ENCODE data around the gene CFAP157. TPM values are rescaled to one million over a fixed set of nuclear protein-coding genes. Genes with fewer than 3 reads are reported as not detected.
A peak's percentile ranks its signal among the peaks of the same experiment; 100 is the strongest.

Gene CFAP157
- total and polyA plus RNA-seq, 2 donors from 2014 or later = 0.41 to 2.9 TPM

DNA sequence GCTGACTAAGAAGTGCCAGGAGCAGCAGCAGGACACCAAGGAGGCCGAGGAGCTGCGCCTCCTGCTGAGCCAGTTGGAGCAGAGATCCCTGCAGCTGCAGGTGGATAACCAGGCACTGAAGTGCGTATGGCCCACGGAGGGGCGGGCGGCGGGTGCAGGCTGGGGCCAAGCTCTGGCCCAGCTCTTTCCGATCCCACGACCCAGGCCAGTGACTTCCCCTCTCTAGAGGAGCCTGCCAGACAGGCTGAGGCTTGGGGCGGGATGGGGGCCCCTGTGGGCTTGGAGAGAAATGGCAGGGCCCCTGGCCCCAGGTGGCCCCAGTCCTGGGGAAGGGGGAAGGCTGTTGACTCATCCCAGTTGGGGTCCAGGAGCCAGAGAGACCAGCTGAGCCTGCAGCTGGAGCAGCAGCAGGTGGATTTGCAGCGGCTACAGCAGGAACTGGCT, 5.1 kb downstream of the CFAP157 start:
- Histone ChIP-seq H3K9me3 (ENCODE audit: control insufficient read depth in 2 of 3, insufficient read depth in 1 of 3, low read length in 3 of 3) (no peaks in the 10 kb centered on the region), H3K27me3 (ENCODE audit: control insufficient read depth, insufficient read depth, low read length) (no peaks in the 10 kb centered on the region), H3K4me1 (ENCODE audit: control insufficient read depth in 2 of 3, insufficient read depth in 2 of 3, low read depth in 1 of 3, low read length in 3 of 3) (peaks cover 0 to 12% (median 3%) of the 10 kb centered on the region in 3 donors), H3K36me3 (ENCODE audit: control insufficient read depth in 2 of 3, insufficient read depth in 3 of 3, low read length in 3 of 3) (no peaks in the 10 kb centered on the region), H3K9ac (ENCODE audit: low read length in 3 of 3) (no peak overlapping the region), H3K4me3 (ENCODE audit: low read length in 3 of 3) (no peak overlapping the region), H3K27ac (ENCODE audit: low read depth in 2 of 2, low read length in 2 of 2) (no peak overlapping the region)
- intact Hi-C loops (cut with DNase I) = no loop called here
- TF ChIP-seq, protein P1, sequence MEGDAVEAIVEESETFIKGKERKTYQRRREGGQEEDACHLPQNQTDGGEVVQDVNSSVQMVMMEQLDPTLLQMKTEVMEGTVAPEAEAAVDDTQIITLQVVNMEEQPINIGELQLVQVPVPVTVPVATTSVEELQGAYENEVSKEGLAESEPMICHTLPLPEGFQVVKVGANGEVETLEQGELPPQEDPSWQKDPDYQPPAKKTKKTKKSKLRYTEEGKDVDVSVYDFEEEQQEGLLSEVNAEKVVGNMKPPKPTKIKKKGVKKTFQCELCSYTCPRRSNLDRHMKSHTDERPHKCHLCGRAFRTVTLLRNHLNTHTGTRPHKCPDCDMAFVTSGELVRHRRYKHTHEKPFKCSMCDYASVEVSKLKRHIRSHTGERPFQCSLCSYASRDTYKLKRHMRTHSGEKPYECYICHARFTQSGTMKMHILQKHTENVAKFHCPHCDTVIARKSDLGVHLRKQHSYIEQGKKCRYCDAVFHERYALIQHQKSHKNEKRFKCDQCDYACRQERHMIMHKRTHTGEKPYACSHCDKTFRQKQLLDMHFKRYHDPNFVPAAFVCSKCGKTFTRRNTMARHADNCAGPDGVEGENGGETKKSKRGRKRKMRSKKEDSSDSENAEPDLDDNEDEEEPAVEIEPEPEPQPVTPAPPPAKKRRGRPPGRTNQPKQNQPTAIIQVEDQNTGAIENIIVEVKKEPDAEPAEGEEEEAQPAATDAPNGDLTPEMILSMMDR (IDR thresholded peaks at IDR 0.05; ENCODE audit: borderline replicate concordance, extremely low read depth, insufficient read depth) = no peak
- no peak for DNase-seq
- FAIRE-seq = no peak

- FAIRE-seq (no peak), DNase-seq (no peak)
- Histone ChIP-seq H3K4me1 (ENCODE audit: control insufficient read depth in 2 of 3, insufficient read depth in 2 of 3, low read depth in 1 of 3, low read length in 3 of 3) (peaks cover 0 to 12% (median 3%) of the 10 kb centered on the region in 3 donors), H3K36me3 (ENCODE audit: control insufficient read depth in 2 of 3, insufficient read depth in 3 of 3, low read length in 3 of 3) (no peaks in the 10 kb centered on the region), H3K9ac (ENCODE audit: low read length in 3 of 3) (no peak overlapping the region), H3K27me3 (ENCODE audit: control insufficient read depth, insufficient read depth, low read length) (no peaks in the 10 kb centered on the region), H3K4me3 (ENCODE audit: low read length in 3 of 3) (no peak overlapping the region), H3K9me3 (ENCODE audit: control insufficient read depth in 2 of 3, insufficient read depth in 1 of 3, low read length in 3 of 3) (no peaks in the 10 kb centered on the region), H3K27ac (ENCODE audit: low read depth in 2 of 2, low read length in 2 of 2) (no peak overlapping the region)
- intact Hi-C loops (cut with DNase I) = no loop called here
- TF ChIP-seq, protein P1 (IDR thresholded peaks at IDR 0.05; ENCODE audit: borderline replicate concordance, extremely low read depth, insufficient read depth) = no peak
These were observed 5.6 kb downstream of the CFAP157 start for GRCh38 chr9:127712371-127712770.

- H3K9me3 ChIP-seq (ENCODE audit: control insufficient read depth in 2 of 3, insufficient read depth in 1 of 3, low read length in 3 of 3) = no peaks in the 10 kb centered on the region
- no peak overlapping the region for H3K27ac ChIP-seq (ENCODE audit: low read depth in 2 of 2, low read length in 2 of 2)
- H3K9ac ChIP-seq (ENCODE audit: low read length in 3 of 3) = no peak overlapping the region
- H3K4me3 ChIP-seq (ENCODE audit: low read length in 3 of 3) = no peak overlapping the region
- H3K27me3 ChIP-seq (ENCODE audit: control insufficient read depth, insufficient read depth, low read length) = no peaks in the 10 kb centered on the region
- DNase-seq = peak in 1 of 5 donors; percentile 51
- H3K36me3 ChIP-seq (ENCODE audit: control insufficient read depth in 2 of 3, insufficient read depth in 3 of 3, low read length in 3 of 3) = no peaks in the 10 kb centered on the region
- intact Hi-C loops (cut with DNase I) = no loop called here
- FAIRE-seq = no peak
- peaks cover 0 to 12% (median 3%) of the 10 kb centered on the region in 3 donors for H3K4me1 ChIP-seq (ENCODE audit: control insufficient read depth in 2 of 3, insufficient read depth in 2 of 3, low read depth in 1 of 3, low read length in 3 of 3)
- TF ChIP-seq, protein P1 (IDR thresholded peaks at IDR 0.05; ENCODE audit: borderline replicate concordance, extremely low read depth, insufficient read depth) = no peak
These were observed 6.1 kb downstream of the CFAP157 start for GRCh38 chr9:127712867-127713266.

All from kidney (tissue), 14 donors.